ENCODE data around the gene DBH.

DBH gene

GRCh38 chr9:133702798-133703590 is 66.8 kb downstream of the DBH start:
- H3K27me3 ChIP-seq (ENCODE audit: insufficient read depth, low read length): peaks cover 10% of the 10 kb centered on the region; the same call in 1 of the 2 replicates

DNA sequence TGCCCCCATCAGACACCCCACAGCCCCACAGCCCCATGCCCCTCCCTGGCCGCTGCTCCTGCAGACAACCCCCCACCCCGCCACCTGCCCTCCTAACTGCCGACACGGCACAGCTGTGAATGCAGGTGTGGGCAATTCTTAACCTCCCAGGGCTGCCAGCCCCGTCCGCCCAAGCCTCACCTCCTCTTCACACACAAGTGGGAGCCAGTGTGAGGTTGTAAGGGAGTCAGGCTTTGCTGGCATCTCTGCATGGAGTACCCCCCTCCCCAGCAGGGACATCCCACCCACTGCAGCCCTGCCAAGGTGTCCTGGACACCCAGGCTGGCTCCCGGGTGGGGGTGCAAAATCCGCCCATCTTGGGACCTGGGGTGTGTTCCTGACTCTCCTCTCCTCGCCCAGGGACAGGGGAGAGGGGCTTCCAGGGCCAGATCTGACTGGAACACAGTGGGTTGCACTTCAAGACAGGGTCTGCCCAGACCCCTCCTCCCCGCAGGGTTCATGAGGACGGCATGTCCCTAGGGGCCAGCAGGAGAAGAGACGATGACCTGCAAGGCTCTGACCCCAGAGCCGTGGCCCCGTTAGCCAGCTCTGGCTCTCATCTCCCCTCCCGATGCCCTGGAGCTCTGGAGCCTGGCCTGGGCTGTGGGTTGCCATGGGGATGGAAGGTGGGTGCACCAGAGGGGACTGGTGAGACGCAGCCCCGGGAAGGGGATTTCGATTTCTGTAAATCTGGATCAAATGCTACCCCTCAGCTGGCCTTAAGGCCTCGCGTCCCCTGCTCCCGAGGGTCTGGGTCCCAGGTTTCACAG is 67.6 kb downstream of the DBH start:
- H3K4me3 ChIP-seq (ENCODE audit: low read length): no peak overlapping the region
- no peaks in the 10 kb centered on the region; the same call in 1 of the 2 replicates for H3K4me1 ChIP-seq (ENCODE audit: insufficient read depth, low read length)
- no peak overlapping the region for H3K9ac ChIP-seq (ENCODE audit: low read depth, low read length)

More at GRCh38 chr9:133702798-133703590, 66.8 kb downstream of the DBH start:
- H3K4me3 ChIP-seq (ENCODE audit: low read length): peak overlapping the region; percentile 42; the same call in 1 of the 2 replicates
- peak overlapping the region; percentile 51; the same call in 1 of the 2 replicates for H3K9ac ChIP-seq (ENCODE audit: low read depth, low read length)
- H3K36me3 ChIP-seq (ENCODE audit: insufficient read depth, low read depth, low read length): no peaks in the 10 kb centered on the region
- H3K9me3 ChIP-seq (ENCODE audit: insufficient read depth, low read depth, low read length): no peaks in the 10 kb centered on the region
- H3K4me1 ChIP-seq (ENCODE audit: insufficient read depth, low read length): no peaks in the 10 kb centered on the region; the same call in 1 of the 2 replicates
- no peak overlapping the region for H3K27ac ChIP-seq (ENCODE audit: low read length)

DNA sequence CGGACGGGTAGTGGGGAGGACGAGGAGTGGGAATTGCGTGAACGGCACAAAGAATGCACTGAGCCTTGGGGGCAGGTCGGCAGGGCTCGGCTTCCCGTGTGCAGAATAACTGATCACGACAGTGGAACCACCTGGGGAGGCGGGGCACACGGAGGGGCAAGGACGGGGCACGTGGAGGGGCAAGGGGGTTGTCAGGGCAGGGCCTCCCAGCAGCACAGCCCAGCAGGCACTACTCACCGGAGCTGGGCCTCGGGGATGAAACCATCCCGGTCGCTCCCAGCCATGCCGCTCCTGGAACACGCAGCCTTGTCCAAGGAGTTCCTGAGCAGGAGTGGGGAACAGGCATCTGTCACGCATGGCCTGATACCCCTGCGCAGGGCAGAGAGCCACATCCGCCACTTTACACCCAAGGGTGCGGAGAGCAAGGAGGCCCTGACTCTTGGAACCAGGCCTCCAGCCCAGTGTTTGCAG is 68.6 kb downstream of the DBH start:
- H3K36me3 ChIP-seq (ENCODE audit: insufficient read depth, low read depth, low read length): no peaks in the 10 kb centered on the region
- H3K27me3 ChIP-seq (ENCODE audit: insufficient read depth, low read length): peaks cover 10% of the 10 kb centered on the region; the same call in 1 of the 2 replicates
- H3K9ac ChIP-seq (ENCODE audit: low read depth, low read length): no peak overlapping the region
- no peak overlapping the region for H3K4me3 ChIP-seq (ENCODE audit: low read length)
- H3K9me3 ChIP-seq (ENCODE audit: insufficient read depth, low read depth, low read length): no peaks in the 10 kb centered on the region
- H3K4me1 ChIP-seq (ENCODE audit: insufficient read depth, low read length): no peaks in the 10 kb centered on the region; the same call in 1 of the 2 replicates
- no peak overlapping the region for H3K27ac ChIP-seq (ENCODE audit: low read length)

More for the DNA sequence above, 67.6 kb downstream of the DBH start:
- peaks cover 10% of the 10 kb centered on the region; the same call in 1 of the 2 replicates for H3K27me3 ChIP-seq (ENCODE audit: insufficient read depth, low read length)
- H3K9me3 ChIP-seq (ENCODE audit: insufficient read depth, low read depth, low read length): no peaks in the 10 kb centered on the region
- H3K36me3 ChIP-seq (ENCODE audit: insufficient read depth, low read depth, low read length): no peaks in the 10 kb centered on the region
- no peak overlapping the region for H3K27ac ChIP-seq (ENCODE audit: low read length)

DNA sequence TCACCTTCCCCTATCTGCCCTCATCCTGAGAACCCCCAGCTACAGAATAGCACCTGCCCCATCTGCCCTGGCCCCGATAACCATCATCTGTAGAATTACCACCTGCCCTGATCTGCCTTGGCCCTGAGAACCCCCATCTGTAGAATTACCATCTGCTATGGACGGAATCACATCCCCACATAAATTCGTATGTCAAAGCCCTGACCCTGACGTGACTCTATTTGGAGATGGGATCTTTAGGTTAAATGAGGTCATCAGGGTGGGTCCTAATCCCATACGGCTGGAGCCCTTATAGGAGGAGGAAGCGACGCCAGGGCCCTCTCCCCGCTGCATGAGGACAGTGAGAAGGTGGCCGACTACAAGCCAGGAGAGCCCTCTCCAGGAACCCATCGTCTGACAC is 69.4 kb downstream of the DBH start:
- peaks cover 10% of the 10 kb centered on the region; the same call in 1 of the 2 replicates for H3K27me3 ChIP-seq (ENCODE audit: insufficient read depth, low read length)
- H3K36me3 ChIP-seq (ENCODE audit: insufficient read depth, low read depth, low read length): no peaks in the 10 kb centered on the region
- no peak overlapping the region for H3K27ac ChIP-seq (ENCODE audit: low read length)
- H3K4me1 ChIP-seq (ENCODE audit: insufficient read depth, low read length): no peaks in the 10 kb centered on the region; the same call in 1 of the 2 replicates
- no peak overlapping the region for H3K9ac ChIP-seq (ENCODE audit: low read depth, low read length)
- H3K9me3 ChIP-seq (ENCODE audit: insufficient read depth, low read depth, low read length): no peaks in the 10 kb centered on the region
- H3K4me3 ChIP-seq (ENCODE audit: low read length): no peak overlapping the region

GRCh38 chr9:133706307-133707050 is 70.3 kb downstream of the DBH start:
- Histone ChIP-seq H3K4me3 (ENCODE audit: low read length) (no peak overlapping the region), H3K27me3 (ENCODE audit: insufficient read depth, low read length) (peaks cover 10% of the 10 kb centered on the region; the same call in 1 of the 2 replicates), H3K9ac (ENCODE audit: low read depth, low read length) (no peak overlapping the region), H3K36me3 (ENCODE audit: insufficient read depth, low read depth, low read length) (no peaks in the 10 kb centered on the region), H3K9me3 (ENCODE audit: insufficient read depth, low read depth, low read length) (no peaks in the 10 kb centered on the region), H3K4me1 (ENCODE audit: insufficient read depth, low read length) (no peaks in the 10 kb centered on the region; the same call in 1 of the 2 replicates), H3K27ac (ENCODE audit: low read length) (no peak overlapping the region)

DNA sequence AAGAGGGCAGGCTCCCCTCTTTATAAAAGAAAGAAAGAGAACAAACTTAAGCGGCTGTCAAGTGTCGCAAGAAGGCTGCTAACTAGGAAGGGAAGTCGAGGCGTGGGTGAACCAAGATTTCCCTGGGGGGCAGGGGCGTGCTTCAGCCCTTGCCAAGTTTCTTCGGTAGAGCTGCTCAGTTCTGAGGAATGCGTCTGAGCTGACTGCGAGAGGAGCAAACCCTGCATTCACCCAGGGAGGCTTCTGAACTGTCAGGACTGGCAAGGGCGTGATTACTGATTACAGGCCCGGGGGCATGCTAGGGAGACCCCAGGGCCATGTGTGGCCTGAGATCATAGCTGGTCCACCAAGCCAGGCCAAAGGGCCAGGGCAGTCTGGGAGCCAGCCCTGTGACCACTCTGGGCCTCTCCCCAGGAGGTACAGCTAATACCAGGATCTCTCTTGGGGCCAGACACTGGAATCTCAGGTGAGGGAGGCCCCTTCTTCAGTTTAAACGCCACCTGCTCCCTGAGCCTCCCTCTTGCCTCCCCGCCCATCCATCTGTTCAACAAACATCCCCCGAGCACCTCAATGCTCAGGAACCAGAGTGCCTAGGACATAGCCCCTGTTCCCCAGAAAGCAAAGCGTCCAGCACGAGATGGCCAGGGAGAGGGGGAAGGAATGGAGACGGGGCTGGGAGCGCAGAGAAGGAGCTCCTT is 71.1 kb downstream of the DBH start:
- no peaks in the 10 kb centered on the region for H3K36me3 ChIP-seq (ENCODE audit: insufficient read depth, low read depth, low read length)
- H3K27ac ChIP-seq (ENCODE audit: low read length): no peak overlapping the region
- H3K4me1 ChIP-seq (ENCODE audit: insufficient read depth, low read length): no peaks in the 10 kb centered on the region; the same call in 1 of the 2 replicates
- no peak overlapping the region for H3K4me3 ChIP-seq (ENCODE audit: low read length)
- no peaks in the 10 kb centered on the region for H3K9me3 ChIP-seq (ENCODE audit: insufficient read depth, low read depth, low read length)
- H3K9ac ChIP-seq (ENCODE audit: low read depth, low read length): no peak overlapping the region
- peaks cover 3% of the 10 kb centered on the region; the same call in 1 of the 2 replicates for H3K27me3 ChIP-seq (ENCODE audit: insufficient read depth, low read length)

DNA sequence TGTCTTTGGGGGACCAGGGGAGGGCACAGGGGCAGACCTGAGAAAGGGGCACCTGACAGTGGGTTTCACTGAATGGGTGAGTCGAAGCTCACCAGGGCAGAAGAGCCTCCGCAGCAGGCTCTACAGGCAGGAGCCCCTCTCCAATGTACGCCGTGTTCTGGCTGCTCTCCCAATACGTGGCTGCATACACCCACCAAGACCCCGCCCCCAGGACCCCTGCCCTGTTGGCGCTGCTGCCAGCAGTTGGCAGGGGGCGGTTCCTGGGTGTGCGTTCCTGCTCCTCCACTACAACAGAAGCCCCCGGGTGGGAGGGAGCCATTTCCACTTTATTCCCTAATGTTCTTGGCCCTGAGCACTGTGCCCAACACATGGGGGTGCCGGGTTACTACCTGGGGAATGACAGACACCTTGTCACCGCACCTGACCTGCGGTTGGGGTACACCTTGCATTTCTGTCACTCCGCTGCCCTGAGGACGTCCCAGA is 71.6 kb downstream of the DBH start:
- H3K36me3 ChIP-seq (ENCODE audit: insufficient read depth, low read depth, low read length): no peaks in the 10 kb centered on the region
- H3K4me3 ChIP-seq (ENCODE audit: low read length): no peak overlapping the region
- no peak overlapping the region for H3K27ac ChIP-seq (ENCODE audit: low read length)
- no peaks in the 10 kb centered on the region for H3K9me3 ChIP-seq (ENCODE audit: insufficient read depth, low read depth, low read length)
- no peaks in the 10 kb centered on the region; the same call in 1 of the 2 replicates for H3K27me3 ChIP-seq (ENCODE audit: insufficient read depth, low read length)
- H3K9ac ChIP-seq (ENCODE audit: low read depth, low read length): no peak overlapping the region
- H3K4me1 ChIP-seq (ENCODE audit: insufficient read depth, low read length): no peaks in the 10 kb centered on the region; the same call in 1 of the 2 replicates

GRCh38 chr9:133708246-133709014 is 72.3 kb downstream of the DBH start:
- no peaks in the 10 kb centered on the region for H3K36me3 ChIP-seq (ENCODE audit: insufficient read depth, low read depth, low read length)
- H3K4me3 ChIP-seq (ENCODE audit: low read length): no peak overlapping the region
- H3K4me1 ChIP-seq (ENCODE audit: insufficient read depth, low read length): no peaks in the 10 kb centered on the region
- H3K9ac ChIP-seq (ENCODE audit: low read depth, low read length): no peak overlapping the region
- H3K27ac ChIP-seq (ENCODE audit: low read length): no peak overlapping the region
- no peaks in the 10 kb centered on the region for H3K27me3 ChIP-seq (ENCODE audit: insufficient read depth, low read length)
- H3K9me3 ChIP-seq (ENCODE audit: insufficient read depth, low read depth, low read length): no peaks in the 10 kb centered on the region
